Esophagus muscularis mucosa (tissue), 4 donors: ENCODE results near the gene S1PR4.

Experiments
- EP300 ChIP-seq: sonication (generic); formaldehyde crosslinking; IDR thresholded peaks from one replicate; pipeline ENCODE4 v1.6.1; 2017; ENCODE audit warnings: antibody characterized with exemption
- POLR2A ChIP-seq: fragments of 450-650 bp; IDR thresholded peaks from one replicate; pipeline ENCODE4 v1.6.1; 2017; ENCODE audit warnings: antibody characterized with exemption, moderate library complexity, mild to moderate bottlenecking, low read depth
- TF ChIP-seq, protein P1 (sequence below), 3 experiments: fragments of 200-600 bp in 2 of 3; fragments of 450-650 bp in 1 of 3; sonication (generic) in 2 of 3; IDR thresholded peaks; one replicate each; pipeline ENCODE4 v1.5.1; 2017 to 2019; ENCODE audit warnings: antibody characterized with exemption in 3 of 3, mild to moderate bottlenecking in 2 of 3, moderate library complexity in 1 of 3

DNA sequence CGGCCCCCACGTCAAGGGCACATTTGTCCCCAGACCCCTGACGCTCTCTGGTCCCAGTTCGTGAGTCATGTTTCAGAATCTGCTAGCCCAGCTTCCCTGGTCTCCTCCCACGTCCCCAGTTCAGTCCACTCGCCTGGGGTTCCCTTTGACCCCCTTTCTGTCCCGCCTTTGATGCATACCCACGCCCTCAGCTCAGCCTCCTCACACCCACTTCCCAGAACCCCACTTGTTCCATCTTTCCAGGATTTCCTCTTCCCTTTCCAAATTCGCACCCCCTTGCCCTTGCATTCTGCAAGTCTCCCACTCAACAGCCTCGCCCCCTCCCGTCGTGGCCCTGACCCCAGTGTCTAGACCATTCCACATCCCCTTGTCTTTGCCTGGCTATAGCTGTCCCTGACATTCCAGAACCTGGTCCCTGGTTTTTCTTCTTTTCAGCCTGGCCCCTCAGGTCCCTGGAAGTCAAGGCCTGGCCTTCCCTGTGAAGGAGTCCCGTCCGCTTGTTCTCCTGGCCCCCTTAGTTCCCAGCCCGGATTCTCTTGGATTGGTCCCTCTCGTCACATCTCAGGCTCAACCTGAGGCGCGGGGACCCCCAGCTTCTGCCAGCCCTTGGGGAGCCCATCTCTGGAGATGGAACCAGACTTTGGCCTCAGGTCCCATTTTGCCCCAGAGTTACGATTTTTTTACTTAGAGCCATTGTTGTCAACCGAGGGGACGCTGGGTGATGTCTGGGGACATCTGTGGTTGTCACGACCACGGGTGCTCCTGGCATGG, 8.5 kb downstream of the S1PR4 start:
- TF ChIP-seq, protein P1, sequence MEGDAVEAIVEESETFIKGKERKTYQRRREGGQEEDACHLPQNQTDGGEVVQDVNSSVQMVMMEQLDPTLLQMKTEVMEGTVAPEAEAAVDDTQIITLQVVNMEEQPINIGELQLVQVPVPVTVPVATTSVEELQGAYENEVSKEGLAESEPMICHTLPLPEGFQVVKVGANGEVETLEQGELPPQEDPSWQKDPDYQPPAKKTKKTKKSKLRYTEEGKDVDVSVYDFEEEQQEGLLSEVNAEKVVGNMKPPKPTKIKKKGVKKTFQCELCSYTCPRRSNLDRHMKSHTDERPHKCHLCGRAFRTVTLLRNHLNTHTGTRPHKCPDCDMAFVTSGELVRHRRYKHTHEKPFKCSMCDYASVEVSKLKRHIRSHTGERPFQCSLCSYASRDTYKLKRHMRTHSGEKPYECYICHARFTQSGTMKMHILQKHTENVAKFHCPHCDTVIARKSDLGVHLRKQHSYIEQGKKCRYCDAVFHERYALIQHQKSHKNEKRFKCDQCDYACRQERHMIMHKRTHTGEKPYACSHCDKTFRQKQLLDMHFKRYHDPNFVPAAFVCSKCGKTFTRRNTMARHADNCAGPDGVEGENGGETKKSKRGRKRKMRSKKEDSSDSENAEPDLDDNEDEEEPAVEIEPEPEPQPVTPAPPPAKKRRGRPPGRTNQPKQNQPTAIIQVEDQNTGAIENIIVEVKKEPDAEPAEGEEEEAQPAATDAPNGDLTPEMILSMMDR (IDR thresholded peaks at IDR 0.05) = no peak
- no peak for TF ChIP-seq POLR2A
- no peak for TF ChIP-seq EP300
